Measurements from ENCODE around the gene KCNIP3.

DNA sequence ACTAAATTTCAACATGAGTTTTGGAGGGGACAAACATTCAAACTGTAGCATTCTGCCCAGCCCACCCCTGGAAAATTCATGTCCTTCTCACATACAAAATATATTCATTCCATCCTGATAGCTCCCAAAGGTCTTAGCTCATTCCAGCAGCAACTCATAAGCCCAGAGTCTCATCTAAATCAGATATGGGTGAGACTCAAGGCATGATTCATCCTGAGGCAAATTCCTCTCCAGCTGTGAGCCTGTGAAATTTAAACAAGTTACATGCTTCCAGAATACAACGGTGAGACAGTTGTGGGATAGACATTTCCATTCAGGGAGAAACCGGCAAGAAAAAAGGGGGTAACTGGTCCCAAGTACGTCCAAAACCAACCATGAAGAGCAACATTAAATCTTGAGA, 61.9 kb downstream of the KCNIP3 start:
- no peak for TF ChIP-seq EZH2phosphoT487 (IDR thresholded peaks at IDR 0.05; ENCODE audit: low read depth)
- TF ChIP-seq, protein P1, sequence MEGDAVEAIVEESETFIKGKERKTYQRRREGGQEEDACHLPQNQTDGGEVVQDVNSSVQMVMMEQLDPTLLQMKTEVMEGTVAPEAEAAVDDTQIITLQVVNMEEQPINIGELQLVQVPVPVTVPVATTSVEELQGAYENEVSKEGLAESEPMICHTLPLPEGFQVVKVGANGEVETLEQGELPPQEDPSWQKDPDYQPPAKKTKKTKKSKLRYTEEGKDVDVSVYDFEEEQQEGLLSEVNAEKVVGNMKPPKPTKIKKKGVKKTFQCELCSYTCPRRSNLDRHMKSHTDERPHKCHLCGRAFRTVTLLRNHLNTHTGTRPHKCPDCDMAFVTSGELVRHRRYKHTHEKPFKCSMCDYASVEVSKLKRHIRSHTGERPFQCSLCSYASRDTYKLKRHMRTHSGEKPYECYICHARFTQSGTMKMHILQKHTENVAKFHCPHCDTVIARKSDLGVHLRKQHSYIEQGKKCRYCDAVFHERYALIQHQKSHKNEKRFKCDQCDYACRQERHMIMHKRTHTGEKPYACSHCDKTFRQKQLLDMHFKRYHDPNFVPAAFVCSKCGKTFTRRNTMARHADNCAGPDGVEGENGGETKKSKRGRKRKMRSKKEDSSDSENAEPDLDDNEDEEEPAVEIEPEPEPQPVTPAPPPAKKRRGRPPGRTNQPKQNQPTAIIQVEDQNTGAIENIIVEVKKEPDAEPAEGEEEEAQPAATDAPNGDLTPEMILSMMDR (IDR thresholded peaks at IDR 0.05; ENCODE audit: low read depth, low read length) = no peak
